HG02678 (cell line): ENCODE results near the gene MGAT4A.

ENCODE experiments used
- ATAC-seq: cut with Tn5 transposase; IDR thresholded peaks from one replicate; pipeline ENCODE4 v1.9.1; 2021; ENCODE audit warnings: mild to moderate bottlenecking, moderate library complexity; ENCODE audit not compliant: unreplicated experiment

The MGAT4A gene

GRCh38 chr2:98731041-98731893 lies at the start of gene MGAT4A:
Gene MGAT4A, minus strand, starts transcription at chr2:98731132. Its CDS starts 4,800 bp downstream, at chr2:98726332.
- ATAC-seq = peak; percentile 87

GRCh38 chr2:98778741-98779483 lies 48.0 kb upstream of the MGAT4A start:
- no peak for ATAC-seq

DNA sequence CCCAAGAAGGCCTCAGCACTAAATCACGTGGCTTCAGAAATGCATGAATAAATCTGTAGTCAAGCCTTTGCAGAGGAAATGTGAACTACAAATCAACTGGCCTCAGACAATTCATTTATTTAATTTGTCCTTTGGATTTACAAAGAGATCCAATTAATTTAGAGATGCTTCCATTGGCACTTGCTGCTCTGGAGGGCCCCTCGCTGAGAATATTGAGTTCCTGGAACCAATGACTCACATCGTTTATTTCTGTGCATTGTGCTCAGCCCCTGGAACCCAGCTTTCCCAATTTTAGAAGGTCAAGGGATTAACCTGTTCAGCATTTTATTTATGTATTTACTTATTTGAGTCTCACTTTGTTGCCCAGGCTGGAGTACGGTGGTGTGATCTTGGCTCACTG lies 47.2 kb upstream of the MGAT4A start:
- no peak for ATAC-seq

DNA sequence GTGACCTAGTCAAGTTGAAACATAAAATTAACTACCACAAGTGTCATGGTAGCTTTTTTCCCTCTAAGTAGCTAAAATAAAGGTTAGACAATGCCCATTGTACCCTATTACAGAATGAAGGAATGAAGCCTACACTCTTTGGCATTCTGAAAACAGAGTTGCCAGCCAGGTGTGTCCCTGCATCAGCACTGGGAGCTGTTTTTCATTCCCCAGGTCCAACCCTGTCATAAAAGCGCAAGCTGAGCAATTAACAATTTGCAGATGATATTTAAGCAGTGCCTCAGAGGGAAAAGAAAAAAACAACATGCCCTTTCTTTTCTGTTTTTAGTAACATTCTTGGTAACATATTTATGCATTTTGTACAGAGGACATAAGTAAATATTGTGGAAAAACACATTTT lies 46.8 kb upstream of the MGAT4A start:
- no peak for ATAC-seq

DNA sequence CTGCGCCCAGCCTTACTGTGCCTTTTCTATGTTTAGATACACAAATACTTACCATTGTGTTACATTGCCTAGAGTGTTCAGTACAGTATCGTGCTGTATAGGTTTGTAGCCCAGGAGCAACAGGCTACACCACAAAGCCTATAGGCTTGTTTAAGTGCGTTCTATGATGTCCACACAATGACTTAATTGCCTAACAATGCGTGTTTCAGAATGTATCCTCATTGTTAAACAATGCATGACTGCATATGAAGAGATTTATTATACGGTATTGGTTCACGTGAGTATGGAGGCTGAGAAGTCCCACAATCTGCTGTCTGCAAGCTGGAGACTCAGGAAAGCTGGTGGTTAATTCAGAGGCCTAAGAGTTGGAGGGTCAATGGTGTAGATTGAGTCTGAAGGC lies 46.1 kb upstream of the MGAT4A start:
- no peak for ATAC-seq

DNA sequence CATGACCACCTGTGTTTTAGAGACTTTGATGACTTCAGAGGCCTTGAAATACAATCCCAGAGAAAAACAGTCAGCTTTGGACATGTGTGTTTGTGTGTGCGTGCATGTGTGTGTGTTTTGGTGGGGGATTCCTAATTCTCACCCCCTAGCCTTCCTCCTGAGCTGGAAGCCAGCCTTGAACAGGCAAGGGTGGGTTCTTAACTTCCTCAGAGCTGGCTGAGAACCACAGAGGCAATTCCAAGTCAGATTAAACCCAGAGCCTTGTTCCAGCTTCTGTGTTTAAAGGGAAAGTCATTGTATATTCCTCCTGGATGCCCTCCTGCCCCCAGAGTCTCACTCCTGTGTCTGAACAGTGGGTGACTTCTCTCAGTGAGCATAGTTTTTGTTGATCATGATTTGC lies 45.2 kb upstream of the MGAT4A start:
- ATAC-seq = no peak

DNA sequence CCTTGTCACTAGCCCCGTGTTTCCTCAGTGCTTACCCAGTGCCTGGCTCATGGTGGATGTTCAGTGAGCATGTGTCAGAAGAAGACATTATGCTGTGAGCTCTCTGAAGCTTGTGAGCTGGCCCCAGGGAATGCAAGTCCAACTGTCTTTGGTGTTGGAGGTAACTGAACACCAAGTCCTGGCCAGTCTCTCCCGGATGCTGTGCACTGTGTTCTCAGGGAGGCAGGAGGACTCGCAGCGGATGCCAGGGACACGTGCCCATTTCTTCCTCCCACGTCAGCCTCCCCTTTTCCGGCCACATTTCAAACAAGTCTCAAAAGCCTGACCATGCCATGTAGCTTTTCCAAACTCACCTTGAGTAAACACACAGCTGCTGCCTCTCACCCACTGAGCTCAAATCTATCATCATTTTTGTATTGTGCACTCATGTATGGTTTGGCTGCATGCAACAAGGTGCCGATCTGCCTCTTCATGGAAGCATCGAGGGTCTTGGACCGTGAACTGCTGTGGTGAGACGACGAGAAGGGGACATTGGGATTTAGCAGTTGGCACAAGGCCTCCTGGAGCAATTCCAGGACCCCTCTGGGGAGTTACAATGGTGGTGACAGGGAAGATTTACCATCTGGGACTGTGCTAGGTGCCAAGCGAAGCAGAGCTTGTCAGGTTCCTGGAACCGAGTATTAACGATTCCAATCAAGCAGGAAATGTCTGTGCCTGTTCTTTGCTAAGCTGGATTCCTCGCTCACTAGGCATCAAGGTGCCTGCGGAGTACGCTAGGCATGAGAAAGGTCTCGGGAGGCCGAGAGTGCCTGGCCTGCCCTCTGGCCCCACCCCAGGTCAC lies 44.4 kb upstream of the MGAT4A start:
- ATAC-seq = no peak

DNA sequence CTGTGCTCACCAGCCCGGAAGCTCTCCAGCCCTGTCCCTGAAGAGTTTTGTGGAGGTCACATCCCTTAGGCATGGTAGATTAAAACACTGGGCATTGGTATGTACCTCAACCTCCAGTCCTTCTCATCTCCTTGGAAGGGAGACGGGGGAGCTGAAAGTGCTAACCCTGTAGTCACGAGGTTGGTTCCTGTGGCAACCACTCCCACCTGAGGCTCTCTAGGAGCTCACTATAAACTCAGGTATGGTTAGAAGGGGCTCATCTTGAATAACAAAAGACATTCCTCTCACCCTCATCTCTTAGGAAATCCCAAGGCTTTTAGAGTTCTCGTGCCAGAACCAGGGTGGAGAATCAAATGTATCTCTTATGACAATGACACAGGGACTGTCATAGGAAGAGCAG lies 43.0 kb upstream of the MGAT4A start:
- no peak for ATAC-seq

- no peak for ATAC-seq
Measured at GRCh38 chr2:98773169-98773568, 42.2 kb upstream of the MGAT4A start.

GRCh38 chr2:98772536-98772935 lies 41.6 kb upstream of the MGAT4A start:
- ATAC-seq = no peak

DNA sequence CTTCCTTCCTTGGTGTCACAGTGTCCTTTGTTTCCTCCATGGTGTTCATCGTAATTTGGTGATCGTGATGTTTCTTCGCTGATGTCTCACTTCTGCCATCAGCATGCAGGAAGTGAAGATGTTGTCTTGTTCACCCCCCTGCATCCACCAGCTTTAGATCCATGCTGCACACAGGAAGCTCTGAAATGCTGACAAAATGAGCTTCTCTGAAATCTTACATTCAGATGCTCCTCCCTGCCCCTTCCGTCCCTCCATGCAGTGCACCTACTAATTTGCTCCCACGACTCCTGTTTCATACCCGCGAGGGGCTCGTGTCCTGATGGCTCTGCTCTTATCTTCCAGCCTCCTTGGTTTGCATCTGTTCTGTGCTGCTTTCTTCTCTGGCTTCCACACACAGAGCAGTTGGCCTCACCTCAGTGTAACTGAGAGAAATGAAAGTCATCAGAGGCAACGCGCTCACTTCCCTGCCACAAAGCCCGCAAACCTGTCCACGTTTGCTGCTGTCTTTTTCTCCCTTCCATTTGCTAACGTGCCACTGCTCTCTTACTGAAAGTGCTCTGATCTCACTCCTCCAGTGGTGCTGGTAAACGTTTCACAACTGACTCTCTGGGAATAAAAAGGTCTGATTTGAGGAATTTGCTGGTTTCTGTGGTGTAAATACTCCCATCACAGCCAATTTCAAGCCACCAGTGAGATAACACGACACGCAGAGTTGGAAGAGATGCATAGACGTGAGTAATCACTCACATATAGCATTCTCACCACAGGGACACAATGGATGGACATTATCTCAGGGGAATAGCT lies 41.0 kb upstream of the MGAT4A start:
- no peak for ATAC-seq

GRCh38 chr2:98771264-98771663 lies 40.3 kb upstream of the MGAT4A start:
- ATAC-seq = no peak

- ATAC-seq = no peak
Measured at GRCh38 chr2:98769784-98770183, 38.9 kb upstream of the MGAT4A start.

- no peak for ATAC-seq
Measured at GRCh38 chr2:98769114-98769476, 38.2 kb upstream of the MGAT4A start.

DNA sequence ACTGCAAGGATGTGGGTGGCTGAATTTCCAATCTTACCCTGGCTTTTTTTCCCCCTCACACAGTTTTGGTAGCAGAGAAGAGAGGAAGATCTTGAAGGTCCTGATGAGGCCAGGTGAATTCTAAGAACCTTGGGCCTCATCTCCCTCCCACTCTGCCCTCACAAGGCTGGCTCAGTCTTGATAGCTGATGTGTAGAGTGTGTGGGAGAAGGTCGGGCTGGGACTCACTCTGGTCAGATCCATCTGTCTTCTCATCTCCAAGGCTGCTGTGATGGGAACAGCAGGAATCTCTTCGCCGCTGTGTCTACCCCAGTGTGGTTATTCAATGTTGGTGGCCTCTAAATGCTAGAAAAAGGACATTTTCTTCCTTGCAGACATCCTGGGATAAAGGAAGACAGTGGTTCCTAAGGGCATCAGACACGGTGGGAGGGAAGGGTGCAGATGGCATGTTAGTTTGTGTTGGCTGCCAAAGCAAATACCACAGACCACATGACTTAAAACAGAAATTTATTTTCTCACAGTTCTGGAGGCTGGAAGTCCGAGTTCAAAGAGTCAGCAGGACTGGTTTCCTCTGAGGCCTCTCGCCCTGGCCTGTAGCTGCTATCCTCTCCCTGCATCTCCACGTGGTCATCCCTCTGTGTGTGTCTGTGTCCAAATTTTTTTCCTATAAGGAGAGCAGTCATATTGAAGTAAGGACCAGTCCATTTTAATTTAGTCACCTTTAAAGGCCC lies 37.6 kb upstream of the MGAT4A start:
- ATAC-seq = no peak

DNA sequence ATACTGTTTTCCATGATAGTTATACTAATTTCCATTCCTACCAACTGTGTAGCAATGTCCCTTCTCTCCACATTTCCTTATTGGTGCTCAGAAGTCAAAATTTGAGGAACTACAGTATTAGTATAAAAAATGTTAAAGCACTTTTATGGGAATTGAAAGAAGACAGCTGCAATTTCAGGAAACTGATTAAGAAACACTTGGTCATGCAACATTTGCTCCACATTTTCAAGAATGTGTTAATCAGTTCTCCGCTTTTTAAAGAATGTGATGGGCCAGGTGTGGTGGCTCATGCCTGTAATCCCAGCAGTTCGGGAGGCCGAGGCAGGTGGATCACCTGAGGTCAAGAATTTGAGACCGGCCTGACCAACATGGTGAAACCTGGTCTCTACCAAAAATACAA lies 33.6 kb upstream of the MGAT4A start:
- no peak for ATAC-seq

DNA sequence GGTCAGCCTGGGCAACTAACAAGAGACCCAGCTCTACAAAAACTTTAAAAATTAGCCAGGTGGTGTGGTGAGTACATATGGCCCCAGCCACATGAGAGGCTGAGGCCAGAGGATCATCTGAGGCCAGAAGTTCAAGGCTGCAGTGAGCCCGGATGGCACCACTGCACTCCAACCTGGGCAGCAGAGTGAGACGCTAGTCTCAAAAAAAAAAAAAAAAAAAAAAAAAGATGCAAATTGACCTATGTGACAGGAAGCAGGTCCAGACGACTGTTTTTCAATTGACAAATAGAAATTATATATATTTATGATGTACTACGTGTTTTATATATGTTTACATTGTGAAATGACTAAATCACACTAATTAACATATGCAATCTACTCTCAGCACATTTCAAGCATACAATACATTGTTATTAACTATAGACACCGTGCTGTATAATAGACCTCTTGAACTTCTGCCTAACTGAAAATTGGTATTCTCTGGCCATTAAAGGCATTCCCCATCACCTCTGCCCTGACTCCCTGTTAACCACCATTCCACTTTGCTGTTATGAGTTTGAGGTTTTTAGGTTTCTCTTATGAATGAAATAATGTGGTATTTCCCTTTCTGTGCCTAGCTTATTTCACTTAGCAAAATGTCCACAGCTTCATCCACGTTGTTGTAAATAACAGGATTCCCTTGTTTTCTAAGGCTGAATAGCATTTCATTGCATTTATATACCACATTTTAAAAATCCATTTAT lies 32.4 kb upstream of the MGAT4A start:
- ATAC-seq = no peak

DNA sequence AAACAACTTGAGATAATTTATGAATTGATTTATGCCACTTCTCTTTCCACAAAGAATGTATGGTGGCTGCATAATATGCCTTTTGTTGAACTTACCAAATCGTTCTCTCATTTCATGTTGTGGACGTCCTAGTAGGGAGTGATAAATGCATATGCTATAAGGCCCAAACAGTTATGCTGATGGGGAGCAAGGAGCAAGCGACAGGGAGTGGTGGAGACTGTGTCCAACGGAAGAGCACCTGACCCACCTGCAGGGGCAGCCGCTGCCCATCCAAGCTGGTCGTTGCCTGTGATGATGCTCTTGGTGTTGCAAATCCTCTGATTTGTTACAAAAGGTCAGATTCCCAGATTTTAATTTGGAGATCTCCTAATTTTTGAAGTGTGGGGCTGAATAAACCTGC lies 31.0 kb upstream of the MGAT4A start:
- ATAC-seq = no peak

GRCh38 chr2:98761267-98761781 lies 30.4 kb upstream of the MGAT4A start:
- ATAC-seq = no peak
